ENCODE measurements around the gene TNRC18.

Gene TNRC18

GRCh38 chr7:5396999-5397663 lies 26.5 kb downstream of the TNRC18 start:
- peak; percentile 84 for DNase-seq

DNA sequence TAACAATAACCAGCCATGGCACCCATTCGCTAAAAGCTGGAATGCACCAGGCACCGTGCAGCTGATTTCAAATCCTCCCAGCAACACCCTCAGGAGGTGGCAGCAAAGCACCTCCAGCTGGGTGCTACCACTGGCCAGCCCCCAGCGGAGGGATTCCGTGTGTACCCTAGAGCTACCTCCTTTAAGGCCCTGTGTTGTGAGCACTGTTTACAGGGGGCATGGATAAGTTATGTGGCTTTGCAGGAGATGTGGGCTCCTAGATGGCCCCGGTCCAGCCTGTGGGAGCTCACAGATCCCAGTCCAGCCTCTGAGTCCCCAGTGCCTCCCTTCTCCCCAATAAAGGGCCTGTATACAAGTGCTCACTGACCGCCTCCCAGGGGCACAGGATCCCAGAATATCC lies 27.1 kb downstream of the TNRC18 start:
- DNase-seq, result peak; percentile 58

GRCh38 chr7:5395246-5395645 lies 28.4 kb downstream of the TNRC18 start:
- no peak for DNase-seq

GRCh38 chr7:5394264-5395105 lies 29.1 kb downstream of the TNRC18 start:
- no peak for DNase-seq

- DNase-seq, result no peak
Observed at GRCh38 chr7:5393748-5394147, 29.9 kb downstream of the TNRC18 start.

DNA sequence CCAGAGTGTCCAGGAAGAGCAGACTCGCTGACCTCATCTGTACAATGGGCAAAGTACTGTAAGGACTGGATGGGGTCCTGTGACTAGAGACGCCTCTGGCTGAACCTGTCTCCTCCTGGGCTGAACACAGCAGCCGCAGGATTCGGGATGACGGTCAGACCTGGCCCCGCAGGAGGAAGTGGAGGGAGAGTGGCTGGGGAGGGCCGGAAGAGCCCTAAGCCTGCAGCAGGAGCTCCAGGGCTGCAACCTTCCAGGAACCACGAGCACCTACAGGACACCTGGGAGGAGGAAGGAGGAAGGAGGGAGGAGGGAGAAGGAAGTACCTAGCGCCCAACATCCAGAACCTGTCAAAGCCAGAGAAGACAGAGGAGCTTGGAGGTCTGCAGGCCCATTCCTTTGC lies 30.3 kb downstream of the TNRC18 start:
- DNase-seq, result no peak

GRCh38 chr7:5390918-5391317 lies 32.7 kb downstream of the TNRC18 start:
- no peak for DNase-seq

- DNase-seq, result no peak
Observed at GRCh38 chr7:5388905-5389433, 34.7 kb downstream of the TNRC18 start.

DNA sequence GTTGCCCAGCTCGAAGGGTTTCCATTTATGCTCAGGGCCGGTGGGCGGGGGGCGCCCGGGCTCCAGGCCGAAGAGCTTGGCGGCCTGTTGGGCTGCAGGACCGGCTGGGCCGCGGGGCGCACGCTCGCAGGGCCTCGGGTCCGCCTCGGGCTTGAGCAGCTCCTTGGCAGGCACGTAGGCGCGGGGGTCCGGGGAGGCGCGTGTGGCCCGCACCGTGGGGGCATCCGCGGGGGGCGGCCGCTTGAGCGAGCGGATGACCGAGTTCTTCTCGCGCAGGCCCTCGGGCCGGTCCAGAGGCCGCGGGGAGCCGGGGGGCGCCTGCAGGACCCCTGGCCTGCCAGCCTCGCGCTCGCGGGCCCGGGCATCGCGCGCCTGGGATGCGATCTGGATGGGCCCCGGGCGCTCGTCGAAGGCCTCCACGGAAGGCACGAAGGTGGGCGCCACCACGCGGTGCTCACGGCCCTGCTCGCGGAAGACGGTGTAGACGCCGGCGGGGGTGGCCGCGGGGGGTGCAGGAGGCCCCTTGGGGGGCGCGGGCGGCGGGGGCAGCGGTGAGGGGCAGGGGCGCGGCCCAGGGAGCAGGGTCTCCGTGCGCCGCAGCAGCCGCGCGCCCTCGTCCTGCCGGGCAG lies 35.2 kb downstream of the TNRC18 start:
- DNase-seq, result no peak

DNA sequence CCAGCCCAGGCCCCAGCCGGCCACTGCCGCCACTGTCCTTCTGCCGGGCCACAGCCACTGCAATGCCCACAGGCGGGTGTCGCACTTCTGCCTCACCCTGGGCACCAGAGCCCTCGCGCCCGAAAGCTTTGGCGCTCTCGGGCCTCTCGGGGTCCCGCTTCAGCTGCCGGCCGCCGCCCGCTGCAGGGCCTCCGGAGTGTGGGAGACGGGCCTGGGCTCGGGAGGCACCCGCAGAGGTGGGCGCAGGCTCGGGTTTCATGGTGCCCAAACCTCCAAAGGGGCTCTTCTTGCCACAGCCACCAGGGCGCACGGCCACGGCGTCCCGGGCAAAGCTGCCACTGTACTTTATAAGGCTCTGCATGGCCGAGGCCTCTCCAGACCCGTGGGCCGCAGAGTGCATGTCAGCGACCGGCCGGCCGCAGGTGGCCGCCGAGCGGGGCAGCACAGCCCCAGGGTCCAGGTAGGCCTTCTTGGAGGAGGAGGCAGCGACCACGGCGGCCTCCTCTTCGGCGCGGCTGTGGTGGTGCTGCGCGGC lies 35.9 kb downstream of the TNRC18 start:
- DNase-seq, result no peak

- DNase-seq, result no peak
Observed at GRCh38 chr7:5384618-5385017, 39.0 kb downstream of the TNRC18 start.

- DNase-seq, result no peak
Observed at GRCh38 chr7:5383314-5384098, 40.1 kb downstream of the TNRC18 start.

DNA sequence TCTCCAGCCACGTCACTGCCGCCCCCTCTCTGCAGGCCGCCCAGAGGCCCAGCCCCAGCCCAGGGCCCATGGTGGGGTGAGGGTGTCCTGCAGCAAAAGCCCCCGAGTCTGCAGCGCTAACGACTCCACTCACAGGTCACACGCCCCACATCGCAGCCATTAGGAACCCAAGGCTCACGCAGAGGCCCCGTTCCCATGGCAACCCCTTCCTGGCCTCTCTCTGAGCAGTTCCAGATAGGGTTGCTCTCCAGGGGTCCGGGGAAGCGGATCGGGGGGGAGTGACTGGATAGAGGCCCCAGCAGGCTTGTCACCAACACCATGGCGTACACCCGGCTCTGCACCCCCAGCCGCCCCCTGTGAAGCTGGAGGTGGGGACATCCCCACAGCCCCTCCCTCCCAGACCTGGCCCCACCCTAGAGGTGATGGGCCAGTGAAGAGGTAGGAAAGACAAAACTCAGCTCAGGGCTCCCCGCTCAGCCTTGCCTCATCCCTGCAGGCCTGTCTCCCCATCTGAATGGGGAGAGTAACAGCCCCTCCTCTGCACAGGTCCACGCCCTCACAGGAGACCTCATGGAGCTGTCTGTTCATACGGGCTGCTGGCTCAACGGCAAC lies 41.2 kb downstream of the TNRC18 start:
- DNase-seq, result no peak

- no peak for DNase-seq
Observed at GRCh38 chr7:5381071-5381772, 42.4 kb downstream of the TNRC18 start.

GRCh38 chr7:5380350-5381070 lies 43.1 kb downstream of the TNRC18 start:
- no peak for DNase-seq

DNA sequence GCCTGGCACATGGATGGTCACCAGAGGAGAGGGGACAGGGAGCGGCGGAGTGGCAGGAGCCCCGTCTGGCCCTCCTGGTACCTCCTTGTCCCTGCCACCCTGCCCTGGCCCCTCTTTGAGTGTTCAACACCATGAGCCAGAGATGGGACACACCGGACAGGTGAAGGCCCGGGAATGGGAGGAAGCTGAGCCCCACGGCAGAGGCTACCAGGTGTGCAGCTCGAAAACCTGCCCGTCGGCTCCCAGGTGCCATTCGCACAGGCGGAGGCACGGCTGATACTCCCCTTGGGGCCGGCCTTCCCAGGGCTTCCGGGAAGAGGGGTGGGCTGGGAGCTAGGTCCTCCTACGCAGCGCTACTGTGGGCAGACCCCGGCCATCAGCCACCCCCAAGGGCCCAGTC lies 44.1 kb downstream of the TNRC18 start:
- no peak for DNase-seq

DNA sequence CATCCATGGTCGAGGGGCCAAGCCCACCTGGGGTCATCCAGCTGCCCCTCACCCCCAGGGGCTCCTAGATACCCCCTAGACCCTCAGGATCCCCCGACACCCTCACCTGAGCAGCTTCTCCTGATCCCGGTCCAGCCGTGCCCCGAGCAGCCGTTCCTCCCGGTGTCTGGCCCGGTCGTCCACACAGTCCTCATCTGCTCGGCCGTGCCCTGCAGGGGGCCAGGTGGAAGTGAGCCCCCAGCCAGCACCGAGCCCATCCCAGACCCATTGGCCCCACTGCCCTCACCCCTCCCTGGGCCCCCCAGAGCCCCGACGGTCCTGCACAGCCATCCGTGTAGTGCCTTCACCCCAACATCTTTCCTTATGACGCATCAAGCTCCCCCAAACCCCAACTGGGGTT lies 45.8 kb downstream of the TNRC18 start:
- no peak for DNase-seq

- no peak for DNase-seq
Observed at GRCh38 chr7:5377279-5377678, 46.4 kb downstream of the TNRC18 start.

GRCh38 chr7:5375925-5376324 lies 47.7 kb downstream of the TNRC18 start:
- no peak for DNase-seq

GRCh38 chr7:5374464-5374863 lies 49.2 kb downstream of the TNRC18 start:
- no peak for DNase-seq

GRCh38 chr7:5373300-5373699 lies 50.3 kb downstream of the TNRC18 start:
- no peak for DNase-seq

Data from stimulated activated CD4-positive, alpha-beta T cell treated with anti-CD3 and anti-CD28 coated beads, Interleukin-4, amount 100 ng/mL, for 24 hours (primary cell).